ENCODE data around the gene CENPB. TPM values are rescaled to one million over a fixed set of nuclear protein-coding genes. Genes with fewer than 3 reads are reported as not detected.

CENPB gene
- total and polyA plus RNA-seq, 10 of the 15 experiments (the other 5 are each of a cell fraction or from before 2014, with no cell fraction given): 0.16 to 71.2 (median 14.0) TPM

DNA sequence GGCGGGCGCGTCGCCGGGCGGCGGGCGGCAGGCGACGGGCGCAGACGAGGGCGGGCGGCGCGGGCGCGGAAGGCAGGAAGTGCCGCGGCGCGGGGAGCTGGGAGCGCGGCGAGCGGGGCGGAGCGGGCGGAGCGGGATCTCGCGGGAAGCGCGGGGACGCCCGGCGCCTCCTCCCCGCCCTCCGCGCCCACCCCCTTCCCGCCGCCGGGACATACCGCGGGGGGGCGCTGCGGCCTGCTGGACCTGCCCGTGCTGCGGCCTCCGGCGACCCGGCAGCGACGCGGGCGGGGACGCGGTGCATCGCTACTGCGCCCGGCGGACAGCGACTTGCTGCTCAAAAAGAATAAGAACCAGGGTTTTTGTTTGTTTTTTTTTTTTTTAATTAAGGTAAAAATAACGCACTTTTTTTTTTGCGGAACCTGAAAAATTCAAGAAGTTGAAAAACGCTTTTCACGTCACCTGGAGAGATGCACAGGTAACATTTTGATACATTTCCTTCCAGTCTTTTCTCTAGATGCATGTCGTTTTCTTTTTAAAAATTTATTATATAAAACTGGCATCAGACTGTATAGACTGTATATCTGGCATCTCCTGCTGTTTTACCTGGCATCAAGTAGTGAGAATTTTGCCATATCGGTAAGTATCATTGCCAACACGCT is at the start of gene CENPB (continued):
- TF ChIP-seq, protein P1, sequence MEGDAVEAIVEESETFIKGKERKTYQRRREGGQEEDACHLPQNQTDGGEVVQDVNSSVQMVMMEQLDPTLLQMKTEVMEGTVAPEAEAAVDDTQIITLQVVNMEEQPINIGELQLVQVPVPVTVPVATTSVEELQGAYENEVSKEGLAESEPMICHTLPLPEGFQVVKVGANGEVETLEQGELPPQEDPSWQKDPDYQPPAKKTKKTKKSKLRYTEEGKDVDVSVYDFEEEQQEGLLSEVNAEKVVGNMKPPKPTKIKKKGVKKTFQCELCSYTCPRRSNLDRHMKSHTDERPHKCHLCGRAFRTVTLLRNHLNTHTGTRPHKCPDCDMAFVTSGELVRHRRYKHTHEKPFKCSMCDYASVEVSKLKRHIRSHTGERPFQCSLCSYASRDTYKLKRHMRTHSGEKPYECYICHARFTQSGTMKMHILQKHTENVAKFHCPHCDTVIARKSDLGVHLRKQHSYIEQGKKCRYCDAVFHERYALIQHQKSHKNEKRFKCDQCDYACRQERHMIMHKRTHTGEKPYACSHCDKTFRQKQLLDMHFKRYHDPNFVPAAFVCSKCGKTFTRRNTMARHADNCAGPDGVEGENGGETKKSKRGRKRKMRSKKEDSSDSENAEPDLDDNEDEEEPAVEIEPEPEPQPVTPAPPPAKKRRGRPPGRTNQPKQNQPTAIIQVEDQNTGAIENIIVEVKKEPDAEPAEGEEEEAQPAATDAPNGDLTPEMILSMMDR (IDR thresholded peaks at IDR 0.05 in 2 of 3, conservative IDR thresholded peaks at IDR 0.05 in 1 of 3; ENCODE audit: control insufficient read depth in 2 of 3, extremely low read depth in 1 of 3, insufficient read depth in 1 of 3, low read depth in 3 of 3, low read length in 3 of 3): peak; percentile 70 to 86 (median 71)
- TF ChIP-seq BCL3 (IDR thresholded peaks at IDR 0.05; ENCODE audit: borderline replicate concordance, insufficient read depth, low read depth, low read length, poor library complexity, severe bottlenecking) (no peak), IKZF2 (IDR thresholded peaks at IDR 0.05) (no peak), PAX5 (IDR thresholded peaks at IDR 0.05; ENCODE audit: borderline replicate concordance, low read depth, low read length) (no peak), ETV6 (conservative IDR thresholded peaks at IDR 0.05 in 1 of 2, IDR thresholded peaks at IDR 0.05 in 1 of 2; ENCODE audit: borderline replicate concordance in 1 of 2, low read depth in 1 of 2) (no peak), TBL1XR1 (IDR thresholded peaks at IDR 0.05; ENCODE audit: low read depth, low read length) (no peak), SREBF1 (IDR thresholded peaks at IDR 0.05; ENCODE audit: low read length) (no peak), NFYA (IDR thresholded peaks at IDR 0.05; ENCODE audit: borderline replicate concordance, low read depth, low read length) (no peak), NFYB (IDR thresholded peaks at IDR 0.05; ENCODE audit: insufficient read depth, low read depth, low read length) (no peak), ESRRA (IDR thresholded peaks at IDR 0.05; ENCODE audit: low read length) (no peak), BRCA1 (IDR thresholded peaks at IDR 0.05; ENCODE audit: low read depth, low read length) (peak; percentile 79), EZH2 (IDR thresholded peaks at IDR 0.05; ENCODE audit: borderline replicate concordance, control insufficient read depth, low read depth, low read length) (no peak), FOXK2 (IDR thresholded peaks at IDR 0.05) (no peak), SMAD5 (IDR thresholded peaks at IDR 0.05; ENCODE audit: low read depth) (no peak), USF2 (IDR thresholded peaks at IDR 0.05; ENCODE audit: borderline replicate concordance, low read depth, low read length) (no peak), SIN3A (IDR thresholded peaks at IDR 0.05; ENCODE audit: low read depth, low read length) (no peak), RB1 (IDR thresholded peaks at IDR 0.05; ENCODE audit: borderline replicate concordance) (no peak), PBX3 (IDR thresholded peaks at IDR 0.05; ENCODE audit: insufficient replicate concordance, low read depth, low read length) (no peak), RCOR1 (conservative IDR thresholded peaks at IDR 0.05; ENCODE audit: low read depth, low read length) (no peak)
- TF ChIP-seq, protein P2, sequence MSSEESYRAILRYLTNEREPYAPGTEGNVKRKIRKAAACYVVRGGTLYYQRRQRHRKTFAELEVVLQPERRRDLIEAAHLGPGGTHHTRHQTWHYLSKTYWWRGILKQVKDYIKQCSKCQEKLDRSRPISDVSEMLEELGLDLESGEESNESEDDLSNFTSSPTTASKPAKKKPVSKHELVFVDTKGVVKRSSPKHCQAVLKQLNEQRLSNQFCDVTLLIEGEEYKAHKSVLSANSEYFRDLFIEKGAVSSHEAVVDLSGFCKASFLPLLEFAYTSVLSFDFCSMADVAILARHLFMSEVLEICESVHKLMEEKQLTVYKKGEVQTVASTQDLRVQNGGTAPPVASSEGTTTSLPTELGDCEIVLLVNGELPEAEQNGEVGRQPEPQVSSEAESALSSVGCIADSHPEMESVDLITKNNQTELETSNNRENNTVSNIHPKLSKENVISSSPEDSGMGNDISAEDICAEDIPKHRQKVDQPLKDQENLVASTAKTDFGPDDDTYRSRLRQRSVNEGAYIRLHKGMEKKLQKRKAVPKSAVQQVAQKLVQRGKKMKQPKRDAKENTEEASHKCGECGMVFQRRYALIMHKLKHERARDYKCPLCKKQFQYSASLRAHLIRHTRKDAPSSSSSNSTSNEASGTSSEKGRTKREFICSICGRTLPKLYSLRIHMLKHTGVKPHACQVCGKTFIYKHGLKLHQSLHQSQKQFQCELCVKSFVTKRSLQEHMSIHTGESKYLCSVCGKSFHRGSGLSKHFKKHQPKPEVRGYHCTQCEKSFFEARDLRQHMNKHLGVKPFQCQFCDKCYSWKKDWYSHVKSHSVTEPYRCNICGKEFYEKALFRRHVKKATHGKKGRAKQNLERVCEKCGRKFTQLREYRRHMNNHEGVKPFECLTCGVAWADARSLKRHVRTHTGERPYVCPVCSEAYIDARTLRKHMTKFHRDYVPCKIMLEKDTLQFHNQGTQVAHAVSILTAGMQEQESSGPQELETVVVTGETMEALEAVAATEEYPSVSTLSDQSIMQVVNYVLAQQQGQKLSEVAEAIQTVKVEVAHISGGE (CRISPR knock-in tag; IDR thresholded peaks at IDR 0.05): no peak
